GM12878 (cell line): ENCODE data around the gene FGR. TPM values are rescaled to one million over a fixed set of nuclear protein-coding genes. Genes with fewer than 3 reads are reported as not detected.

Experiments used
- ATAC-seq: fragments of 200-7000 bp; cut with Tn5 transposase; 3 replicates; pipeline ENCODE4 v1.9.1; 2020; ENCODE audit warnings: mild to moderate bottlenecking, moderate library complexity
- BruUV-seq: library from RNA; stranded (reverse); fragments of 400-500 nt; replicated peaks from 2 replicates; lab custom pipeline; 2021; lab: Mats Ljungman, UMichigan
- CTCF ChIA-PET: fragments of 300-600 bp; sonication (Branson Sonifier 250); formaldehyde crosslinking; extraction: SDS; loops from one replicate; lab custom pipeline; 2021; ENCODE audit warnings: inconsistent platforms; lab: Yijun Ruan, JAX
- POLR2A ChIA-PET: fragments of 350-600 bp; formaldehyde crosslinking; extraction: SDS; loops from one replicate; lab custom pipeline; 2021; ENCODE audit warnings: inconsistent platforms; lab: Charles Lee
- RAD21 ChIA-PET: fragments of 300-600 bp; sonication (Branson Sonifier 250); formaldehyde crosslinking; loops from one replicate; lab custom pipeline; 2023; ENCODE audit warnings: antibody characterized with exemption; ENCODE audit not compliant: unreplicated experiment; lab: Charles Lee
- SMC1A ChIA-PET: fragments of 300-600 bp; sonication (Branson Sonifier 250); formaldehyde crosslinking; loops from one replicate; lab custom pipeline; 2023; ENCODE audit not compliant: unreplicated experiment, uncharacterized antibody; lab: Charles Lee
- DNase-seq: peaks from one replicate; pipeline ENCODE4 v3.0.0-alpha.2; 2011; ENCODE audit warnings: low read depth, low spot score
- FAIRE-seq: peaks from 3 replicates; lab custom pipeline; 2011; peaks lifted over from hg19 to GRCh38; lab: Jason Lieb, UNC
- H2AFZ ChIP-seq: 2 replicates; pipeline ENCODE4 v1.6.0; 2011; ENCODE audit warnings: low read depth, low read length, control low read depth; ENCODE audit not compliant: control insufficient read depth
- H3K27ac ChIP-seq: 2 replicates; pipeline ENCODE4 v1.5.1; 2011; ENCODE audit warnings: control low read depth; ENCODE audit not compliant: control insufficient read depth, insufficient read depth
- H3K27me3 ChIP-seq, 2 experiments: replicated peaks in 1 of 2; 2 replicates each; pipeline versions ENCODE4 v1.6.0 to v1.6.1; 2011; ENCODE audit warnings: low read length in 1 of 2; ENCODE audit not compliant: control insufficient read depth in 2 of 2, insufficient read depth in 2 of 2
- H3K36me3 ChIP-seq, 2 experiments: 2 replicates each; pipeline ENCODE4 v1.5.1; 2011; ENCODE audit warnings: low read length in 1 of 2; ENCODE audit not compliant: control insufficient read depth in 2 of 2, insufficient read depth in 2 of 2
- H3K4me1 ChIP-seq: 2 replicates; pipeline ENCODE4 v1.6.1; 2011; ENCODE audit warnings: mild to moderate bottlenecking, low read length, moderate library complexity, mixed read lengths; ENCODE audit not compliant: control insufficient read depth, insufficient read depth
- H3K4me2 ChIP-seq: 2 replicates; pipeline ENCODE4 v1.6.0; 2011; ENCODE audit warnings: control low read depth; ENCODE audit not compliant: control insufficient read depth, insufficient read depth
- H3K4me3 ChIP-seq: fragments of 200-600 bp; sonication (generic); 2 replicates; pipeline ENCODE4 v1.5.1; 2016
- H3K79me2 ChIP-seq: 2 replicates; pipeline ENCODE4 v1.6.0; 2011; ENCODE audit warnings: low read length; ENCODE audit not compliant: control insufficient read depth, insufficient read depth
- H3K9ac ChIP-seq: 2 replicates; pipeline ENCODE4 v1.8.0; 2011; ENCODE audit warnings: low read length, control low read depth, mixed read lengths; ENCODE audit not compliant: control insufficient read depth, insufficient read depth
- H3K9me3 ChIP-seq: replicated peaks from 3 replicates; pipeline ENCODE4 v1.5.1; 2011; ENCODE audit warnings: mild to moderate bottlenecking, low read length; ENCODE audit not compliant: control insufficient read depth, insufficient read depth
- H4K20me1 ChIP-seq: 2 replicates; pipeline ENCODE4 v1.6.0; 2011; ENCODE audit not compliant: control insufficient read depth, insufficient read depth
- BCL3 ChIP-seq: IDR thresholded peaks from 2 replicates; pipeline ENCODE4 v1.6.1; 2011; ENCODE audit warnings: borderline replicate concordance, low read depth, mild to moderate bottlenecking, moderate library complexity, low read length; ENCODE audit not compliant: insufficient read depth, poor library complexity, severe bottlenecking
- EED ChIP-seq: sonication (generic); IDR thresholded peaks from 2 replicates; pipeline ENCODE4 v1.6.1; 2016; ENCODE audit warnings: antibody characterized with exemption, low read depth
- EP300 ChIP-seq, 2 experiments: fragments of 150-350 bp in 1 of 2; IDR thresholded peaks; 2 replicates each; pipeline ENCODE4 v1.6.1; 2011 to 2012; ENCODE audit warnings: low read depth in 2 of 2, low read length in 2 of 2, borderline replicate concordance in 1 of 2, improper control_type of control experiment in 1 of 2, inconsistent platforms in 1 of 2; ENCODE audit not compliant: control insufficient read depth in 1 of 2
- FOXM1 ChIP-seq: IDR thresholded peaks from 2 replicates; pipeline ENCODE4 v1.6.1; 2012; ENCODE audit warnings: low read depth, mild to moderate bottlenecking, inconsistent platforms, low read length, moderate library complexity
- GATAD2B ChIP-seq: fragments of 450-650 bp; conservative IDR thresholded peaks from 2 replicates; pipeline ENCODE4 v1.6.1; 2017; ENCODE audit warnings: low read depth, mild to moderate bottlenecking, moderate library complexity
- MYB ChIP-seq: fragments of 150-350 bp; IDR thresholded peaks from 2 replicates; pipeline ENCODE4 v1.6.1; 2014; ENCODE audit warnings: mild to moderate bottlenecking, low read depth, low read length, borderline replicate concordance
- POU2F2 ChIP-seq: IDR thresholded peaks from 3 replicates; pipeline ENCODE4 v1.6.1; 2011; ENCODE audit warnings: low read depth, mild to moderate bottlenecking, low read length, borderline replicate concordance
- TCF3 ChIP-seq: IDR thresholded peaks from 2 replicates; pipeline ENCODE4 v1.6.1; 2012; ENCODE audit warnings: low read depth, mild to moderate bottlenecking, low read length, borderline replicate concordance; ENCODE audit not compliant: insufficient read depth
- ZBED1 ChIP-seq: IDR thresholded peaks from 2 replicates; pipeline ENCODE4 v1.6.1; 2016; ENCODE audit warnings: borderline replicate concordance
- ZBTB33 ChIP-seq: fragments of 450-650 bp; IDR thresholded peaks from 2 replicates; pipeline ENCODE4 v1.6.1; 2017; ENCODE audit warnings: mild to moderate bottlenecking
- WGBS: methylation state at CpG from one replicate; pipeline ENCODE4 v1.1.6; 2016; ENCODE audit warnings: low lambda C conversion rate; ENCODE audit not compliant: insufficient replicate concordance, insufficient coverage; ENCODE audit errors: missing lambda C conversion rate; 5-methylcytosine and 5-hydroxymethylcytosine counted together
- in situ Hi-C: fragments of 300-500 bp; cut with MboI; formaldehyde crosslinking; loops from 9 replicates; pipeline ENCODE4 v1.14.3; 2018; ENCODE audit warnings: mixed read lengths
- intact Hi-C: fragments of 100-400 bp; cut with micrococcal nuclease; formaldehyde crosslinking; loops from one replicate; pipeline ENCODE4 v1.14.2; 2022; ENCODE audit not compliant: unreplicated experiment
- polyA plus RNA-seq, 11 experiments: library from polyadenylated mRNA; depleted of rRNA in 4 of 11; unstranded in 6 of 11; stranded (reverse) in 5 of 11; fragments of >200 nt; fragmentation: Nextera tagmentation in 4 of 11; fragmentation: Illumina TruSeq in 1 of 11; extraction: Ambion mirVana in 4 of 11; extraction: Trizol in 1 of 11; gene quantifications; 1 replicate in 1 of 11; 2 replicates in 10 of 11; pipeline versions ENCODE4 v1.2.1 to v1.2.3, GENCODE V29; 2011 to 2016; ENCODE audit warnings: inconsistent platforms in 2 of 11, missing spikeins in 2 of 11, low read depth in 1 of 11
- total RNA-seq, 4 experiments: library from RNA; depleted of rRNA in 3 of 4; stranded (reverse); fragments of >200 nt in 3 of 4; fragmentation: Illumina TruSeq in 1 of 4; extraction: Trizol in 1 of 4; gene quantifications; 2 replicates each; pipeline versions ENCODE4 v1.2.1 to v1.2.3, GENCODE V29; 2013 to 2021
- TF ChIP-seq, protein P1 (sequence below): fragments of 450-650 bp; IDR thresholded peaks from 2 replicates; pipeline ENCODE4 v1.6.1; 2017; ENCODE audit warnings: mild to moderate bottlenecking, moderate library complexity
- TF ChIP-seq, protein P2 (sequence below): IDR thresholded peaks from 2 replicates; pipeline ENCODE4 v1.6.1; 2011; ENCODE audit warnings: borderline replicate concordance, low read depth, mild to moderate bottlenecking, moderate library complexity, mixed read lengths, low read length; ENCODE audit not compliant: insufficient read depth; ENCODE audit errors: extremely low read length

Gene FGR
- total and polyA plus RNA-seq, 10 of the 15 experiments (the other 5 are each of a cell fraction or from before 2014, with no cell fraction given) = 10.9 to 193 (median 74.7) TPM

GRCh38 chr1:27650171-27650538, 15.2 kb upstream of the FGR start (continued):
- TF ChIP-seq, protein P1, sequence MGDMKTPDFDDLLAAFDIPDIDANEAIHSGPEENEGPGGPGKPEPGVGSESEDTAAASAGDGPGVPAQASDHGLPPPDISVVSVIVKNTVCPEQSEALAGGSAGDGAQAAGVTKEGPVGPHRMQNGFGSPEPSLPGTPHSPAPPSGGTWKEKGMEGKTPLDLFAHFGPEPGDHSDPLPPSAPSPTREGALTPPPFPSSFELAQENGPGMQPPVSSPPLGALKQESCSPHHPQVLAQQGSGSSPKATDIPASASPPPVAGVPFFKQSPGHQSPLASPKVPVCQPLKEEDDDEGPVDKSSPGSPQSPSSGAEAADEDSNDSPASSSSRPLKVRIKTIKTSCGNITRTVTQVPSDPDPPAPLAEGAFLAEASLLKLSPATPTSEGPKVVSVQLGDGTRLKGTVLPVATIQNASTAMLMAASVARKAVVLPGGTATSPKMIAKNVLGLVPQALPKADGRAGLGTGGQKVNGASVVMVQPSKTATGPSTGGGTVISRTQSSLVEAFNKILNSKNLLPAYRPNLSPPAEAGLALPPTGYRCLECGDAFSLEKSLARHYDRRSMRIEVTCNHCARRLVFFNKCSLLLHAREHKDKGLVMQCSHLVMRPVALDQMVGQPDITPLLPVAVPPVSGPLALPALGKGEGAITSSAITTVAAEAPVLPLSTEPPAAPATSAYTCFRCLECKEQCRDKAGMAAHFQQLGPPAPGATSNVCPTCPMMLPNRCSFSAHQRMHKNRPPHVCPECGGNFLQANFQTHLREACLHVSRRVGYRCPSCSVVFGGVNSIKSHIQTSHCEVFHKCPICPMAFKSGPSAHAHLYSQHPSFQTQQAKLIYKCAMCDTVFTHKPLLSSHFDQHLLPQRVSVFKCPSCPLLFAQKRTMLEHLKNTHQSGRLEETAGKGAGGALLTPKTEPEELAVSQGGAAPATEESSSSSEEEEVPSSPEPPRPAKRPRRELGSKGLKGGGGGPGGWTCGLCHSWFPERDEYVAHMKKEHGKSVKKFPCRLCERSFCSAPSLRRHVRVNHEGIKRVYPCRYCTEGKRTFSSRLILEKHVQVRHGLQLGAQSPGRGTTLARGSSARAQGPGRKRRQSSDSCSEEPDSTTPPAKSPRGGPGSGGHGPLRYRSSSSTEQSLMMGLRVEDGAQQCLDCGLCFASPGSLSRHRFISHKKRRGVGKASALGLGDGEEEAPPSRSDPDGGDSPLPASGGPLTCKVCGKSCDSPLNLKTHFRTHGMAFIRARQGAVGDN = no peak
- TF ChIP-seq TCF3 (no peak), BCL3 (no peak)

DNA sequence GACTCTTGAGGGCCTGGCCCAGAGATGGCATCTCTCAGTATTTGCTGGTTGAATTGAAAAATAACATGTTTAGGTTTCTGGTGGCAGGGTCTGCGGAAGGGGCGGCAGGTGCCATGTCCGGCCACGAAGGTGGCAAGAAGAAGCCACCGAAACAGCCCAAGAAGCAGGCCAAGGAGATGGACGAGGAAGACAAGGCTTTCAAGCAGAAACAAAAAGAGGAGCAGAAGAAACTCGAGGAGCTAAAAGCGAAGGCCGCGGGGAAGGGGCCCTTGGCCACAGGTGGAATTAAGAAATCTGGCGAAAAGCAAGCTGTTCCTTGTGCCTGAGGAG, 14.3 kb upstream of the FGR start:
- ChIA-PET POLR2A (interaction anchor here (0.7 to 2.3 kb wide), 7 partner anchors 10 to 159 kb away, joined by 3 to 22 read pairs (median 4); no protein-coding TSS in a partner anchor), SMC1A (interaction anchor here (0.7 to 2.7 kb wide), 11 partner anchors 10 to 42 kb away, joined by 3 to 17 read pairs (median 6); no protein-coding TSS in a partner anchor), CTCF (interaction anchor here (1.1 to 4.7 kb wide), 8 partner anchors 9 to 93 kb away, joined by 3 to 41 read pairs (median 7); no protein-coding TSS in a partner anchor), RAD21 (interaction anchor here (0.8 to 2.1 kb wide), 7 partner anchors 9 to 47 kb away, joined by 4 to 16 read pairs (median 4); no protein-coding TSS in a partner anchor)
- Histone ChIP-seq H3K9me3 (no peaks in the 10 kb centered on the region), H3K27ac (no peak overlapping the region), H2AFZ (no peak overlapping the region), H3K36me3 (no peaks in the 10 kb centered on the region), H3K4me3 (no peak overlapping the region), H3K4me1 (peaks cover 23% of the 10 kb centered on the region), H3K9ac (no peak overlapping the region), H3K79me2 (no peaks in the 10 kb centered on the region), H4K20me1 (no peaks in the 10 kb centered on the region), H3K27me3 (no peaks in the 10 kb centered on the region), H3K4me2 (no peak overlapping the region)
- TF ChIP-seq FOXM1 = no peak
- no peak for TF ChIP-seq EED
- no peak for TF ChIP-seq GATAD2B
- TF ChIP-seq POU2F2 = no peak
- TF ChIP-seq, protein P2, sequence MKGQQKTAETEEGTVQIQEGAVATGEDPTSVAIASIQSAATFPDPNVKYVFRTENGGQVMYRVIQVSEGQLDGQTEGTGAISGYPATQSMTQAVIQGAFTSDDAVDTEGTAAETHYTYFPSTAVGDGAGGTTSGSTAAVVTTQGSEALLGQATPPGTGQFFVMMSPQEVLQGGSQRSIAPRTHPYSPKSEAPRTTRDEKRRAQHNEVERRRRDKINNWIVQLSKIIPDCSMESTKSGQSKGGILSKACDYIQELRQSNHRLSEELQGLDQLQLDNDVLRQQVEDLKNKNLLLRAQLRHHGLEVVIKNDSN = no peak
- no peak for TF ChIP-seq ZBTB33
- no peak for TF ChIP-seq EP300 (IDR thresholded peaks at IDR 0.05; ENCODE audit: borderline replicate concordance in 1 of 2, control insufficient read depth in 1 of 2, low read depth in 2 of 2, low read length in 2 of 2)
- TF ChIP-seq MYB = no peak
- no peak for TF ChIP-seq ZBED1
- DNase-seq = no peak
- no peak for FAIRE-seq
- 93% methylated on average over 11 of the region's 11 CpGs for WGBS
- no TSS peak for BruUV-seq
- in situ Hi-C loops (no loop called here), intact Hi-C loops (no loop called here)
- no peak for ATAC-seq
